H1 (cell line): Measurements from ENCODE around the gene ANKRD66. TPM values are rescaled to one million over a fixed set of nuclear protein-coding genes. Genes with fewer than 3 reads are reported as not detected.

Experiments
- CTCF ChIA-PET: fragments of 300-600 bp; sonication (Branson Sonifier 250); formaldehyde crosslinking; loops from one replicate; lab custom pipeline; 2021; ENCODE audit not compliant: partially characterized antibody; lab: Charles Lee
- POLR2A ChIA-PET: fragments of 300-600 bp; sonication (Branson Sonifier 250); formaldehyde crosslinking; loops from one replicate; lab custom pipeline; 2021; ENCODE audit warnings: inconsistent platforms; ENCODE audit not compliant: partially characterized antibody; lab: Charles Lee
- DNase-seq, 2 experiments: peaks; one replicate each; pipeline versions ENCODE4 v3.0.0 to v3.0.0-alpha.2; 2010 to 2022; ENCODE audit warnings: low spot score in 2 of 2, low read depth in 1 of 2, mixed read lengths in 1 of 2
- FAIRE-seq: peaks from 2 replicates; lab custom pipeline; 2011; peaks lifted over from hg19 to GRCh38; lab: Jason Lieb, UNC
- H2AFZ ChIP-seq: 2 replicates; pipeline ENCODE4 v1.8.1; 2012; ENCODE audit warnings: low read length, inconsistent platforms
- H2AK5ac ChIP-seq: 2 replicates; pipeline ENCODE4 v1.6.1; 2013; ENCODE audit warnings: low read depth, low read length
- H2BK120ac ChIP-seq: replicated peaks from 2 replicates; pipeline ENCODE3; 2013; ENCODE audit warnings: low read depth, low read length, inconsistent platforms
- H2BK12ac ChIP-seq: 2 replicates; pipeline ENCODE4 v1.6.1; 2013; ENCODE audit warnings: low read depth, low read length
- H2BK15ac ChIP-seq: 2 replicates; pipeline ENCODE4 v1.6.1; 2013; ENCODE audit warnings: low read length
- H2BK20ac ChIP-seq: 2 replicates; pipeline ENCODE4 v1.6.1; 2013; ENCODE audit warnings: low read length
- H2BK5ac ChIP-seq: 2 replicates; pipeline ENCODE4 v1.6.1; 2013; ENCODE audit warnings: low read depth, low read length
- H3K14ac ChIP-seq: 2 replicates; pipeline ENCODE4 v1.6.1; 2013; ENCODE audit warnings: inconsistent platforms; ENCODE audit not compliant: insufficient read length
- H3K18ac ChIP-seq: 2 replicates; pipeline ENCODE4 v1.6.1; 2013; ENCODE audit warnings: low read length; ENCODE audit errors: extremely low read depth
- H3K23ac ChIP-seq: 2 replicates; pipeline ENCODE4 v1.6.1; 2013; ENCODE audit warnings: inconsistent platforms; ENCODE audit not compliant: insufficient read length
- H3K23me2 ChIP-seq: 2 replicates; pipeline ENCODE4 v1.6.1; 2013; ENCODE audit warnings: low read depth, low read length
- H3K27ac ChIP-seq: 2 replicates; pipeline ENCODE4 v1.6.1; 2011; ENCODE audit warnings: low read depth, low read length, inconsistent platforms
- H3K27me3 ChIP-seq, 4 experiments: replicated peaks in 1 of 4; 1 replicate in 1 of 4; 2 replicates in 3 of 4; pipeline versions ENCODE4 v1.6.1 to v1.8.1; 2011 to 2013; ENCODE audit warnings: low read length in 3 of 4, mild to moderate bottlenecking in 3 of 4, inconsistent platforms in 2 of 4, mixed read lengths in 2 of 4, moderate library complexity in 1 of 4; ENCODE audit not compliant: control insufficient read depth in 3 of 4, insufficient read depth in 3 of 4; ENCODE audit errors: extremely low read depth in 1 of 4
- H3K36me3 ChIP-seq, 4 experiments: 2 replicates each; pipeline versions ENCODE4 v1.6.1 to v1.8.1; 2011 to 2013; ENCODE audit warnings: mild to moderate bottlenecking in 4 of 4, low read length in 3 of 4, moderate library complexity in 2 of 4, control low read depth in 1 of 4, inconsistent platforms in 1 of 4; ENCODE audit not compliant: insufficient read depth in 4 of 4, control insufficient read depth in 2 of 4
- H3K4ac ChIP-seq: replicated peaks from 2 replicates; pipeline ENCODE3; 2013; ENCODE audit warnings: low read length, low read depth, mixed read lengths, inconsistent platforms; ENCODE audit not compliant: insufficient read length
- H3K4me1 ChIP-seq, 4 experiments: replicated peaks in 1 of 4; 1 replicate in 1 of 4; 2 replicates in 3 of 4; pipeline versions ENCODE4 v1.6.1 to v1.8.1; 2011 to 2013; ENCODE audit warnings: low read length in 3 of 4, inconsistent platforms in 2 of 4, mixed read lengths in 1 of 4; ENCODE audit not compliant: insufficient read depth in 4 of 4, control insufficient read depth in 3 of 4
- H3K4me2 ChIP-seq, 2 experiments: 2 replicates each; pipeline versions ENCODE4 v1.6.1 to v1.8.1; 2011 to 2013; ENCODE audit warnings: low read depth in 2 of 2, low read length in 2 of 2, control low read depth in 1 of 2, inconsistent platforms in 1 of 2, mild to moderate bottlenecking in 1 of 2; ENCODE audit not compliant: insufficient read depth in 1 of 2
- H3K4me3 ChIP-seq, 4 experiments: fragments of 200-600, 300-600 bp in 1 of 4; sonication (generic), shearing (Covaris generic), sonication (Bioruptor Twin) in 1 of 4; 2 replicates each; pipeline versions ENCODE4 v1.5.1 to v1.8.1; 2011 to 2016; ENCODE audit warnings: low read length in 4 of 4, low read depth in 3 of 4, control low read depth in 2 of 4, inconsistent platforms in 2 of 4, mild to moderate bottlenecking in 2 of 4, mixed read lengths in 1 of 4, moderate library complexity in 1 of 4; ENCODE audit not compliant: insufficient read depth in 2 of 4; ENCODE audit errors: extremely low read depth in 1 of 4
- H3K56ac ChIP-seq: replicated peaks from 2 replicates; pipeline ENCODE3; 2013; ENCODE audit warnings: low read depth, mild to moderate bottlenecking, mixed read lengths, low read length, inconsistent platforms; ENCODE audit not compliant: insufficient read length
- H3K79me1 ChIP-seq: 2 replicates; pipeline ENCODE4 v1.6.1; 2013; ENCODE audit warnings: low read depth, low read length, control low read depth
- H3K79me2 ChIP-seq, 2 experiments: 2 replicates each; pipeline versions ENCODE4 v1.6.1 to v1.8.1; 2012 to 2013; ENCODE audit warnings: low read length in 2 of 2, mild to moderate bottlenecking in 2 of 2, inconsistent platforms in 1 of 2; ENCODE audit not compliant: insufficient read depth in 2 of 2, control insufficient read depth in 1 of 2
- H3K9ac ChIP-seq, 4 experiments: replicated peaks in 1 of 4; 1 replicate in 1 of 4; 2 replicates in 3 of 4; pipeline versions ENCODE4 v1.6.1 to v1.8.1; 2011 to 2013; ENCODE audit warnings: low read depth in 3 of 4, low read length in 3 of 4, control low read depth in 2 of 4, mild to moderate bottlenecking in 2 of 4, moderate library complexity in 2 of 4, inconsistent platforms in 1 of 4; ENCODE audit errors: extremely low read depth in 1 of 4
- H3K9me3 ChIP-seq, 2 experiments: 2 replicates each; pipeline versions ENCODE4 v1.6.1 to v1.8.1; 2012 to 2013; ENCODE audit warnings: mild to moderate bottlenecking in 2 of 2, moderate library complexity in 2 of 2, control low read depth in 1 of 2, inconsistent platforms in 1 of 2, low read depth in 1 of 2, low read length in 1 of 2, mixed read lengths in 1 of 2; ENCODE audit not compliant: insufficient read depth in 2 of 2
- H4K20me1 ChIP-seq, 2 experiments: replicated peaks in 1 of 2; 2 replicates each; pipeline versions ENCODE3 to v1.8.1; 2011 to 2013; ENCODE audit warnings: inconsistent platforms in 2 of 2, low read length in 2 of 2, mild to moderate bottlenecking in 1 of 2; ENCODE audit not compliant: insufficient read depth in 2 of 2, control insufficient read depth in 1 of 2
- H4K5ac ChIP-seq: 2 replicates; pipeline ENCODE4 v1.6.1; 2013; ENCODE audit warnings: low read length, low read depth, mixed read lengths, inconsistent platforms; ENCODE audit not compliant: insufficient read length
- H4K8ac ChIP-seq: 2 replicates; pipeline ENCODE4 v1.8.0; 2013; ENCODE audit warnings: mild to moderate bottlenecking, moderate library complexity, low read length, inconsistent platforms; ENCODE audit not compliant: insufficient read depth; ENCODE audit errors: extremely low read depth
- H4K91ac ChIP-seq: replicated peaks from 2 replicates; pipeline ENCODE3; 2013; ENCODE audit warnings: low read length, mixed read lengths, inconsistent platforms; ENCODE audit not compliant: insufficient read length
- CTCF ChIP-seq, 3 experiments: IDR thresholded peaks; 1 replicate in 2 of 3; 2 replicates in 1 of 3; pipeline versions ENCODE4 v1.5.1 to v1.6.1; 2011; ENCODE audit warnings: low read length in 3 of 3, mild to moderate bottlenecking in 3 of 3, inconsistent platforms in 2 of 3, low read depth in 1 of 3, moderate library complexity in 1 of 3; ENCODE audit not compliant: insufficient read depth in 1 of 3; ENCODE audit errors: control extremely low read depth in 1 of 3
- RNF2 ChIP-seq: fragments of 200-900, 300-1000 bp; sonication (generic); IDR thresholded peaks from 2 replicates; pipeline ENCODE4 v1.7.1; 2016; ENCODE audit warnings: borderline replicate concordance, low read depth, mild to moderate bottlenecking, antibody characterized with exemption, low read length; ENCODE audit not compliant: poor library complexity, severe bottlenecking; ENCODE audit errors: missing control alignments
- SIX5 ChIP-seq: IDR thresholded peaks from 2 replicates; pipeline ENCODE4 v1.6.1; 2011; ENCODE audit warnings: mild to moderate bottlenecking, low read depth, low read length
- SUZ12 ChIP-seq: fragments of 200-600 bp; sonication (generic); IDR thresholded peaks from 2 replicates; pipeline ENCODE4 v1.6.1; 2012; ENCODE audit warnings: mild to moderate bottlenecking, inconsistent platforms, low read length, moderate library complexity, mixed read lengths
- TCF12 ChIP-seq: IDR thresholded peaks from 2 replicates; pipeline ENCODE4 v1.6.1; 2011; ENCODE audit warnings: low read depth, mild to moderate bottlenecking, low read length
- YY1 ChIP-seq: IDR thresholded peaks from 2 replicates; pipeline ENCODE4 v1.6.1; 2011; ENCODE audit warnings: low read depth, mild to moderate bottlenecking, low read length
- WGBS, 2 experiments: shearing (Covaris generic) in 1 of 2; methylation state at CpG; one replicate each; pipeline versions ENCODE4 v1.1.6 to v1.1.7; 2013 to 2015; ENCODE audit warnings: low lambda C conversion rate in 2 of 2, mixed read lengths in 2 of 2, inconsistent platforms in 1 of 2, low coverage in 1 of 2, missing lambda C conversion rate in 1 of 2; ENCODE audit not compliant: insufficient replicate concordance in 2 of 2, insufficient coverage in 1 of 2, insufficient read length in 1 of 2; ENCODE audit errors: extremely low coverage in 1 of 2, missing lambda C conversion rate in 1 of 2; 5-methylcytosine and 5-hydroxymethylcytosine counted together
- polyA plus RNA-seq, 7 experiments: library from polyadenylated mRNA; depleted of rRNA in 3 of 7; stranded (reverse) in 5 of 7; unstranded in 2 of 7; fragments of >200 nt in 5 of 7; fragments of 200-250 nt in 2 of 7; gene quantifications; 1 replicate in 5 of 7; 2 replicates in 1 of 7; 4 replicates in 1 of 7; pipeline versions ENCODE4 v1.2.1 to v1.2.3, GENCODE V29; 2011 to 2013; ENCODE audit warnings: missing spikeins in 2 of 7, mixed read lengths in 2 of 7
- total RNA-seq: library from RNA; stranded (reverse); fragmentation: NEBNext Ultra II Directional; extraction: Animal tissue kit (Norgen Biotek cat#: 25700); gene quantifications from 2 replicates; pipeline ENCODE4 v1.2.1, GENCODE V29; 2021

ANKRD66 gene
- total and polyA plus RNA-seq, 2 of the 8 experiments (the other 6 are each of a cell fraction or from before 2014, with no cell fraction given): 0.05 TPM; not detected in 1

GRCh38 chr6:46749731-46750130 is 3.0 kb downstream of the ANKRD66 start:
- ChIA-PET POLR2A (interaction anchor here (1.9 kb wide), 1 partner anchor 15 kb away, joined by 15 read pairs; the partner anchor contains the start of gene PLA2G7), CTCF (interaction anchor here (1.1 to 5.3 kb wide), 3 partner anchors 14 to 331 kb away, joined by 3 to 41 read pairs (median 3); partner anchors contain the start of gene PLA2G7)
- Histone ChIP-seq H3K79me1 (no peaks in the 10 kb centered on the region), H3K4me2 (peak overlapping the region; percentile 58 to 61; a peak in 3 of 4 replicates), H3K4ac (no peak overlapping the region), H3K9ac (no peak overlapping the region), H3K23me2 (no peaks in the 10 kb centered on the region), H3K36me3 (no peaks in the 10 kb centered on the region), H3K56ac (no peak overlapping the region), H2AK5ac (no peak overlapping the region), H3K14ac (no peak overlapping the region), H4K91ac (no peak overlapping the region), H4K5ac (no peak overlapping the region), H3K18ac (peak overlapping the region; percentile 60; the same call in 1 of the 2 replicates), H3K9me3 (no peaks in the 10 kb centered on the region), H3K23ac (no peak overlapping the region), H4K8ac (no peak overlapping the region), H3K27ac (peak overlapping the region; percentile 32; the same call in 1 of the 2 replicates), H2BK120ac (no peak overlapping the region), H2BK15ac (no peak overlapping the region), H2BK12ac (no peak overlapping the region), H3K4me1 (peaks cover 2 to 10% (median 4%) of the 10 kb centered on the region in 4 experiments; a peak in 6 of 7 replicates), H3K4me3 (0 out of 8 replicates have a peak overlapping the region, but pooled peaks of 1 of the 4 experiments have one; percentile 22), H2AFZ (peak overlapping the region; percentile 6; the same call in 1 of the 2 replicates), H3K27me3 (no peaks in the 10 kb centered on the region), H2BK5ac (no peak overlapping the region; the same call in 1 of the 2 replicates), H3K79me2 (no peaks in the 10 kb centered on the region), H2BK20ac (no peak overlapping the region; the same call in 1 of the 2 replicates), H4K20me1 (no peaks in the 10 kb centered on the region)
- DNase-seq (peak in 1 of 2 experiments; percentile 47), FAIRE-seq (peak; percentile 90)
- 29% methylated on average over 5 of the region's 5 CpGs; no CpG with 5 or more reads in 1 of the 2 experiments for WGBS, 2 experiments
- TF ChIP-seq SIX5 (0 out of 2 replicates have a peak, but pooled peaks have one; percentile 11), TCF12 (no peak), CTCF (IDR thresholded peaks at IDR 0.05; ENCODE audit: control extremely low read depth in 1 of 3, insufficient read depth in 1 of 3, low read depth in 1 of 3, low read length in 3 of 3) (no peak), RNF2 (no peak), SUZ12 (no peak), YY1 (peak; percentile 97)
